ENCODE data around the gene RASA2.

DNA sequence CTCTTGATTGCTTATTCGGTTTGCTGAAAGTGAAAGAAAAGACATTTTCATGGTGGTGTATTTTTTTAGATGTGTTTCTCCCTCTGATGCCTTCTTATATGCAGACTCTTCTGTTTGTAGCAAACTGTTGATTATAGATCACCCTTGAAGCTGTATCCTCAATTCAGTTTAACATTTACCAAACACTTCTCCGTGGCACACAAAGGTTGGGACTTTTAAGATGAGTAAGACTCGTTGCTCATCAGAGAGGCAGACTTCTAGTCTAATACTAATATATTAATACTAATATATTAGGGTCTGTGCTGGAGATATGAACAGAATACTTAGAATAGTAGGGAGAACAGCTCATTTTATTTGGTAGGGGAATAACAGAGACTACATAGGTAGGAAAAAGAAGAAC, 32.8 kb downstream of the RASA2 start:
- TF ChIP-seq RCOR1 (conservative IDR thresholded peaks at IDR 0.05; ENCODE audit: low read depth, low read length) (no peak), POLR2AphosphoS5 (IDR thresholded peaks at IDR 0.05; ENCODE audit: low read length) (no peak), SUPT20H (IDR thresholded peaks at IDR 0.05; ENCODE audit: borderline replicate concordance, control insufficient read depth, low read depth, low read length) (no peak), NFYB (IDR thresholded peaks at IDR 0.05; ENCODE audit: insufficient read depth, low read depth, low read length) (no peak), EP300 (IDR thresholded peaks at IDR 0.05; ENCODE audit: borderline replicate concordance in 1 of 2, control insufficient read depth in 1 of 2, low read depth in 2 of 2, low read length in 2 of 2) (no peak)
- TF ChIP-seq, protein P1, sequence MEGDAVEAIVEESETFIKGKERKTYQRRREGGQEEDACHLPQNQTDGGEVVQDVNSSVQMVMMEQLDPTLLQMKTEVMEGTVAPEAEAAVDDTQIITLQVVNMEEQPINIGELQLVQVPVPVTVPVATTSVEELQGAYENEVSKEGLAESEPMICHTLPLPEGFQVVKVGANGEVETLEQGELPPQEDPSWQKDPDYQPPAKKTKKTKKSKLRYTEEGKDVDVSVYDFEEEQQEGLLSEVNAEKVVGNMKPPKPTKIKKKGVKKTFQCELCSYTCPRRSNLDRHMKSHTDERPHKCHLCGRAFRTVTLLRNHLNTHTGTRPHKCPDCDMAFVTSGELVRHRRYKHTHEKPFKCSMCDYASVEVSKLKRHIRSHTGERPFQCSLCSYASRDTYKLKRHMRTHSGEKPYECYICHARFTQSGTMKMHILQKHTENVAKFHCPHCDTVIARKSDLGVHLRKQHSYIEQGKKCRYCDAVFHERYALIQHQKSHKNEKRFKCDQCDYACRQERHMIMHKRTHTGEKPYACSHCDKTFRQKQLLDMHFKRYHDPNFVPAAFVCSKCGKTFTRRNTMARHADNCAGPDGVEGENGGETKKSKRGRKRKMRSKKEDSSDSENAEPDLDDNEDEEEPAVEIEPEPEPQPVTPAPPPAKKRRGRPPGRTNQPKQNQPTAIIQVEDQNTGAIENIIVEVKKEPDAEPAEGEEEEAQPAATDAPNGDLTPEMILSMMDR (IDR thresholded peaks at IDR 0.05 in 2 of 3, conservative IDR thresholded peaks at IDR 0.05 in 1 of 3; ENCODE audit: control insufficient read depth in 2 of 3, extremely low read depth in 1 of 3, insufficient read depth in 1 of 3, low read depth in 3 of 3, low read length in 3 of 3): no peak
- TF ChIP-seq, protein P2, sequence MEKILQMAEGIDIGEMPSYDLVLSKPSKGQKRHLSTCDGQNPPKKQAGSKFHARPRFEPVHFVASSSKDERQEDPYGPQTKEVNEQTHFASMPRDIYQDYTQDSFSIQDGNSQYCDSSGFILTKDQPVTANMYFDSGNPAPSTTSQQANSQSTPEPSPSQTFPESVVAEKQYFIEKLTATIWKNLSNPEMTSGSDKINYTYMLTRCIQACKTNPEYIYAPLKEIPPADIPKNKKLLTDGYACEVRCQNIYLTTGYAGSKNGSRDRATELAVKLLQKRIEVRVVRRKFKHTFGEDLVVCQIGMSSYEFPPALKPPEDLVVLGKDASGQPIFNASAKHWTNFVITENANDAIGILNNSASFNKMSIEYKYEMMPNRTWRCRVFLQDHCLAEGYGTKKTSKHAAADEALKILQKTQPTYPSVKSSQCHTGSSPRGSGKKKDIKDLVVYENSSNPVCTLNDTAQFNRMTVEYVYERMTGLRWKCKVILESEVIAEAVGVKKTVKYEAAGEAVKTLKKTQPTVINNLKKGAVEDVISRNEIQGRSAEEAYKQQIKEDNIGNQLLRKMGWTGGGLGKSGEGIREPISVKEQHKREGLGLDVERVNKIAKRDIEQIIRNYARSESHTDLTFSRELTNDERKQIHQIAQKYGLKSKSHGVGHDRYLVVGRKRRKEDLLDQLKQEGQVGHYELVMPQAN (conservative IDR thresholded peaks at IDR 0.05): no peak
- TF ChIP-seq, protein P3, sequence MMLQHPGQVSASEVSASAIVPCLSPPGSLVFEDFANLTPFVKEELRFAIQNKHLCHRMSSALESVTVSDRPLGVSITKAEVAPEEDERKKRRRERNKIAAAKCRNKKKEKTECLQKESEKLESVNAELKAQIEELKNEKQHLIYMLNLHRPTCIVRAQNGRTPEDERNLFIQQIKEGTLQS (IDR thresholded peaks at IDR 0.05; ENCODE audit: borderline replicate concordance, extremely low read depth, low read depth, low read length): no peak
- TF ChIP-seq, protein P4, sequence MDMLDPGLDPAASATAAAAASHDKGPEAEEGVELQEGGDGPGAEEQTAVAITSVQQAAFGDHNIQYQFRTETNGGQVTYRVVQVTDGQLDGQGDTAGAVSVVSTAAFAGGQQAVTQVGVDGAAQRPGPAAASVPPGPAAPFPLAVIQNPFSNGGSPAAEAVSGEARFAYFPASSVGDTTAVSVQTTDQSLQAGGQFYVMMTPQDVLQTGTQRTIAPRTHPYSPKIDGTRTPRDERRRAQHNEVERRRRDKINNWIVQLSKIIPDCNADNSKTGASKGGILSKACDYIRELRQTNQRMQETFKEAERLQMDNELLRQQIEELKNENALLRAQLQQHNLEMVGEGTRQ (IDR thresholded peaks at IDR 0.05; ENCODE audit: borderline replicate concordance, low read depth, low read length): no peak
- TF ChIP-seq, protein P5, sequence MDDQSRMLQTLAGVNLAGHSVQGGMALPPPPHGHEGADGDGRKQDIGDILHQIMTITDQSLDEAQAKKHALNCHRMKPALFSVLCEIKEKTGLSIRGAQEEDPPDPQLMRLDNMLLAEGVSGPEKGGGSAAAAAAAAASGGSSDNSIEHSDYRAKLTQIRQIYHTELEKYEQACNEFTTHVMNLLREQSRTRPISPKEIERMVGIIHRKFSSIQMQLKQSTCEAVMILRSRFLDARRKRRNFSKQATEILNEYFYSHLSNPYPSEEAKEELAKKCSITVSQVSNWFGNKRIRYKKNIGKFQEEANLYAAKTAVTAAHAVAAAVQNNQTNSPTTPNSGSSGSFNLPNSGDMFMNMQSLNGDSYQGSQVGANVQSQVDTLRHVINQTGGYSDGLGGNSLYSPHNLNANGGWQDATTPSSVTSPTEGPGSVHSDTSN (IDR thresholded peaks at IDR 0.05; ENCODE audit: insufficient replicate concordance, low read depth, low read length): no peak

Measured in GM12878 (cell line).